HTERT RPE-1 (cell line): Measurements from ENCODE around the gene NDST4.

Experiments used
- in situ Hi-C: fragments of 300-500 bp; cut with MboI; formaldehyde crosslinking; loops from 4 replicates; pipeline ENCODE4 v1.14.3; 2020; ENCODE audit warnings: low sequenced_read_pairs

Gene NDST4

DNA sequence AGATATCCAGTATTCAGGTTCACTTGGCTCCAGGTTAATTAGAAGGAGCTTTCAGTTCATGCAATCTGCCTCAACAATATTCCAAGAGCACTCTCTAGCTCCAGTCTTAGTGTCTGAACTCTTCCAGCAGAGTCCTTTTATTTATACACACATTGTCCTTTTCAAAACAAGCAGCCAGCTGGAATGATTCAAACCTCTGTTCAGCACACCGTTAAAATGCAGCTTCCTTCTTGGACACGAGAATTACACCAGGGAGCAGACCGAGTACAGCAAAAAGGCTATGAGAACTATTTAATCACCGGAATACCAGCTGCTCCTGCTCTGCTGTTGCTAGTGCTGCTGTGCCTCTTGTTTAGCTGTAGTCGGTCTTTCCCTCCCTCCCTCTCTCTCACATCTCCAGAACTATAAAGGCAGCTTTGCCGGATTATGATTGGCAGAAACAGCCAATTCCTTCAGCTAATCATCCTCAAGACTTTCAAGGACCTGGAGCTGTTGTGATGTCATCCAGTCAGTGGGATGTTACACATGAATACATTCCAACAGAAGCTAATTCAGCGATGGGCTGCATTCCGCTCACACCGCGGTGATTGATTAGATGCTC lies at the start of gene NDST4:
Gene NDST4 (minus strand): TSS at position 115 of the 601 bp plus-strand sequence. CDS start 36,584 bp downstream, outside the sequence.
- in situ Hi-C loops = no loop called here

DNA sequence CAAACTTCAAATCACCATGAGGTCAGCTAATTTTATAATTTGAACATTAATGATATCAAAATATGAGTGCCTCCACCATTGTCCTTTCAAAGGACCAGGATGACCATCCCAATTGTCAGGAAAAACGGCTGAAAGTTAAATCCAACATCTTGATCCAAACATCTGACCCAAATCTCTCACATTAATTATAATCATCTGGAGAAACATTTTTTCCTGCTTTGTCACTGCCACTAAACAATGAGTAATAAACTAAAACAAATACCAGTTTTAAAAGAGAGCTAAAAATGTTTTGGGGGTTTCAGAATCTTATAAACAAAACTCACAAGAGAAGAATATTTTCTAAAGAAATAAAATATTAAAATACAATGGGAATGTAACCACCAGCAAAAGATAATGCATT lies 45.7 kb upstream of the NDST4 start:
- in situ Hi-C loops = no loop called here

DNA sequence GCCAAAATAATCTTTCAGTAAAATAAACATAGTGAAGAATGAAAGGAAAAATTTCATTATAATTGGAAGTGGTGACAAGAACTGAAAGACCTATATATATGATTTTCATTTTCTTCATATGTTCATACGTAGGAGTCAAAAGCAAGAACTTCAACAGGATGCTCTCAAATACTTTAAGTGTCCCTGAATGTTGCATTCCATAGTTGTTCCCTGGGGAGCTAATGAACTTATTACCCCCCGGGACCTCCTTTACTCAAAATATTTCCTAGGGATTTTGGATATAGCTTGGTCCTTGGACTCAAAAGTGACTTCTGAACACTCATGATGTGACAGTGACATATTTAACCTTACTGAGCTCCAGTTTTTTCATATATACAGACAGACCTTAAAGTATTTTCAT lies 44.9 kb upstream of the NDST4 start:
- in situ Hi-C loops = no loop called here

DNA sequence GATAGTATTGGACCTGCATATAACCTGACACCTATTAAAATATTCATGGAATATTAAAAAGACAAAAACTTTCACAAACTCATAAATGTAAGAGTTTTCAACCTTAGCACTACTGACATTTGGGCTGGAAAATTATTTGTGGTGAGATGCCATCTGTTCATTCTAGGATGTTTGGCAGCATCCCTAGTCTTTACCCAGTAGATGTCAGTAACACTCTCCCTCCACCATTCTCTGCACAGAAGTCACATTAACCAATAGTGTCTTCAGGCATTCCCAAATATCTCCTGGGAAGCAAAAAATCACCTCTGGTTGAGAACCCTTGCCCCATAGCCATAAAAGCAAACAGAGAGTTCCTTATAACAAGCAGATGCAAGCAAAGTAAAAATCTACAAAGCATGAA lies 41.4 kb upstream of the NDST4 start:
- in situ Hi-C loops = no loop called here

DNA sequence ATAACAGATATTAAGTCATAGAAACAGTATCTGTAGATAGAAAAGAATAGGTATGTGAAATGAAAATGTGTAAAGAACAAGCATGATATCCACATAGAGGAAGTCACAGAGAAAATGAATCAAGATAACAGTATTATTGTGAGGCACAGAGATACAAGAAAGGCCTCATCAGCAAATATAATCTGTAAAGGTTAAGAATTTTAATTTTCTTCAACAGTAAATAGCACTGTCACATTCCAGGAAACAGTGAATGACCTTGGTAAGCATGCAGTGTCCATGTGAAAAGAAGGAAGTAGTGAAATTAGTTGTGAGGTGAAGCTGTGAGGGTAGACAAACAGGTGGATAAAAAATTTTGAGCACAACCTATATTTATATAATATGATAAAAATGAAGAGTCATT lies 39.5 kb upstream of the NDST4 start:
- in situ Hi-C loops = no loop called here

DNA sequence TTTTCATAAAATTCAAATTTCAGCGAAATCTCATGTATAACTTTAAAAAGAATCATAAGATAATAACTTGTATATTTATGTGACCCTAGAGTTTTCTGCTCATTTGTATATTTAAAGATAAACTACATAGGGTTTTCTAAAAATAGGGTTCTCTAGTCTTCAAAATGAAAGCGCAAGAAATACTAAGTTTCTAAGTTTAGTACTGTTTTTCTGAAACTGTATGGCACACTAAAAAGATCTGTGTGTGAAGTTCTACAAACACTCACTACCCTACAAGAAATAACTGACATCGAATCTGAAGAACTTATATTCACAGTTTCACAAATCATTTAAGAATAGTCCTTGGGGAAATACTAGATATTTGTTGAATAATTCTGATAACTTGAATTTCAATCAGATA lies 38.7 kb upstream of the NDST4 start:
- in situ Hi-C loops = no loop called here

DNA sequence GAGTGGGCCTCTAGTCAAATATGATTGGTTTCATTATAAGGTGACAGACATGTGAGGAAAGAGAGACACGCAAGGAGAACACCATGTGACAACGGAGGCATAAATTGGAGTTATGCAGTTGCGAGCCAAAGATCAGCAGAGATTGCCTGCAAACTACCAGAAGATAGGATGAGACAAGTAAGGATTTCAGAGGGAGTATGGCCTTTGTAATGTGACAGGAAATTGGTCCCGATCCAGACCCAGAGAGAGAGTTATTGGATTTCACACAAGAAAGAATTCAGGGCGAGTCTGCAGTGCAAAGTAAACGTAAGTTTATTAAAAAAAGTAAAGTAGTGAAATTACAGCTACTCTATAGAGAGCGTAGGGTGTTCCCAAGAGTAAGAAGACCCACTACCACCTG lies 35.7 kb upstream of the NDST4 start:
- in situ Hi-C loops = no loop called here

DNA sequence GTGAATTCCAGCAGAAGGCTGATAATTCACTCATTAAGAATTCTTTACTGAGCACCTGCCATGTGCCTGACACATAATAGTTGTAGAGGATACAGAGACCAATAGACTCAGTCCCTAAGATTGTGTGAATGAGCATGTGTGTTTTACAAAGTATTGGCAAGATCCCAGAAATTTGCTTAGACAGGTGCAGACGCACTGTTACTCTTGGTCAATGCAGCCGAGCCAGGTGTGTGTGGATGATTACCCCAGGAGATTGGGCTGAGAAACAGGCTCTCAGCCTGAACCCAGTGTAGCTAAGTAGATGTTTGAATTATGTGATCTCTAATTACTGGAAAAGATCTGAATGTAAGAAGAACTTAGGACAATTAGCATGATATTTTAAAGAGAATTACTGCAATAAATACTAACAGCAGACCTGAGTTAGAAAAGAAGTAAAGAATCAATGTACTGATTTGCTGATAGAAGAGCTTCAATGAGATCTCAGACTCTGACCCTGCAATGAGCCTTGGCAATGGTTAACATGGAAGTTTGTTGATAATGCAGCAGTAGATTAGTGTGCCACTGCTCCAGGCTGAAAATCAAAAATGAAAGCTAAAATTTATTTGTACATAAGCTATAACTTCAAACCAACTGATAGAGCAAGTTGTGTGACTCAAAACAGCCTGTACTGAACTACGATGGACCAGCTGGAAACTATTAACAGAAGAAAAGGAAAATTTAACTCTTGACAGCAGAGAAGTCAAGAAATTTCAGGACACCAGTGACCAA lies 32.2 kb upstream of the NDST4 start:
- in situ Hi-C loops = no loop called here

DNA sequence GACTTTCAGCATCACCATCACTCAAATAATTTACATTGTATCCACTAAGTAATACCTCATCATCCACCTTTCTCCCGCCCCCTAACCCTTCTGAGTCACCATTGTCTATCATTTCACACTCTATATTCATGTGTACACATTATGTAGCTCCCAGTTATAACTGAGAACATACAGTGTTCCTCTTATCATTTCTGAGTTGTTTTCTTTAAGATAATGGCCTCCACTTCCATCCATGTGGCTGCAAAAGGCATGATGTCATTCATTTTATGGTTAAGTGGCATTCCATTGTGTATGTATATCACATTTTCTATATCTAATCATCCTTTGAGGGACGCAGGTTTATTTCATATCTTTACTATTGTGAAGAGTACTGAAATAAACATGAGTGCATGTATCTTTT lies 14.6 kb upstream of the NDST4 start:
- in situ Hi-C loops = no loop called here

DNA sequence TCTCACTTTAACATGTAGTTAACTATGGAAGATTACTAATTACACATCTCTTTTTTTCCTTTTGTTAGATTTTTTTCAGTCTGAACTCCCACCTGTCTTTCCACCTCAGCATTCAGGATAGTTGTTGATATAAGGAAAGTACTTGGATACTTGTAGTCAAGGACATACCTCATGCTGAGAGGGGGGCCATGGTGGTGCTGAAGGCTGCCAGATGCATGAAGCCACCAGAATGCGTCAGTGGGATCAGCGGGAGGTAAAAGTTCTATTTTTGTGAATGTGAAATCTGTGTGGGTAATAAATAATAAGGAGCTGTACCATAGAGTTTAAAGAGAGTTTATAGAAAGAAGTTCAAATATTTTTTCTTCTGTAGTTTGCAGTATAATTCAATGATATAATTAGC lies 13.1 kb upstream of the NDST4 start:
- in situ Hi-C loops = no loop called here

DNA sequence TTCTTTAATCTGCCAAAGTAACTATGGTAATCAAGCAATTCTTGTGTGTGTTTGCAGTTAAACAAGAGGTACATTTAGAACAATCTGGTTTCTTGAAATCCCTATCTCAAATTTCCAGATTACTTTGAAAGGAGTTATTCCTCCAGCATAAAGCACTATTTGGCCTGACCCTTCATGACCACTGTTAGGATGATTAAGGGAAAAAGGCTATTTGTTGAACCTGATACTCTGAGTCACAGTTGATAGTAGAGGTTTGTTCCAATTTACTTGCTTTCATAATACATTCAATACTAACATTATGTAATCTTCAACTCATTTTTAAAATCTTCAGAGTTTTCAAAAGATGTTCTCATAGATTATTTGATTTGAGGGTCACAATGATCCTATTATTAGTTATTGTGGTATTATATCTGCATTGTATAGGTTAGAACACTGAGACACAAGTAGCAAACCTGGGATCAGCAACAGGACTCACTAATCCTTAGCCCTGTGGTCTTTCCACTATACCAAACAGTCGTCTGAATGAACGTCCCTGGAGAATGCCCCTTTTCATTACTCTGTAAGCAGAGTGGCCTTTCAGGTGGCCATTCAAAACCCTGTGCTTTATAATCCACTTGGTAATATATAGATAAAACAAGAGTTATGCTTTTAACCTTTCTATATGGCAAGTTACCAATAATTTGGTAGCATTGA lies 8.1 kb upstream of the NDST4 start:
- in situ Hi-C loops = no loop called here

DNA sequence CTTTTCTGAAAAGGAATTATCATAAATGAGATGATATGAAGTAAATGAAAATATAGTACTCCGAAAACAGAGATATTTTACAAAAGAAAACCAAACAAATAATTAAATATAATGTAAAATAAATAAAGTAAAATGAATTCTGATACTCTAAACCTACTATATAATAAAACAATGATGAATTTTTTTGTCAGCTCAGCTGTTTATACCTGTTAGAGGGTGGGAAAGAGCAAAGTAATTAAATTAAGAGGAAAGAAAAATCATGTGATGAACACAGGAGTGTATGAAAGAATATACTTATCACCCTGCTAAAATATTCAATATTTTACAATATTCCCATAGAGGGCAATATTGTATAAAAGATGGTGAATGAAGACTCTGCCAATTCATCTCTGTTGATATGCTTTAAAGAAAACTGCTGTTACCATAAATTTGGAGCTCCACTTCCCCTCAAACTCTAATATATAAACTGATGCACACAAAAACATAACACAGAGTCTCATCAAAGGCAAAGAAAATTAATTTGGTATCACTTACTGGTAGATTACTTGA lies 6.5 kb upstream of the NDST4 start:
- in situ Hi-C loops = no loop called here

DNA sequence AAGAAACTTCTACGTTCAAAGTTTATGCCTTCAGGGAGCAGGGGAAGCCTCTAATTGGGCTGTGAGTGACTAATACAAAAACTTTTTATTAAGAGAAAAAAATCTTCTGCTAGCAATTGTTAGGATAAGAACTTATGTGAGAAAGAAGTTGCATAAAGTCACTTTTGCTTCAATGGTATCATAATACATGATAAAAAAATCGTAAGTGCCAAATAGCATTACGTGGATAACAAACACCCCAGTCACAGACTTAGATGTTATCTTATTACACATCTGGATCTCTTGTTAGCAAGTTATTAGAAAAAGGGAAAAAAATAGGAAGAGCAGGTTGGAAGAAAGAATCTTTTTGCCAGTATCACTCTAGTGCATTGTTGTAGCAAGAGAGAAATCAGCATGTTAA lies 4.2 kb upstream of the NDST4 start:
- in situ Hi-C loops = no loop called here

DNA sequence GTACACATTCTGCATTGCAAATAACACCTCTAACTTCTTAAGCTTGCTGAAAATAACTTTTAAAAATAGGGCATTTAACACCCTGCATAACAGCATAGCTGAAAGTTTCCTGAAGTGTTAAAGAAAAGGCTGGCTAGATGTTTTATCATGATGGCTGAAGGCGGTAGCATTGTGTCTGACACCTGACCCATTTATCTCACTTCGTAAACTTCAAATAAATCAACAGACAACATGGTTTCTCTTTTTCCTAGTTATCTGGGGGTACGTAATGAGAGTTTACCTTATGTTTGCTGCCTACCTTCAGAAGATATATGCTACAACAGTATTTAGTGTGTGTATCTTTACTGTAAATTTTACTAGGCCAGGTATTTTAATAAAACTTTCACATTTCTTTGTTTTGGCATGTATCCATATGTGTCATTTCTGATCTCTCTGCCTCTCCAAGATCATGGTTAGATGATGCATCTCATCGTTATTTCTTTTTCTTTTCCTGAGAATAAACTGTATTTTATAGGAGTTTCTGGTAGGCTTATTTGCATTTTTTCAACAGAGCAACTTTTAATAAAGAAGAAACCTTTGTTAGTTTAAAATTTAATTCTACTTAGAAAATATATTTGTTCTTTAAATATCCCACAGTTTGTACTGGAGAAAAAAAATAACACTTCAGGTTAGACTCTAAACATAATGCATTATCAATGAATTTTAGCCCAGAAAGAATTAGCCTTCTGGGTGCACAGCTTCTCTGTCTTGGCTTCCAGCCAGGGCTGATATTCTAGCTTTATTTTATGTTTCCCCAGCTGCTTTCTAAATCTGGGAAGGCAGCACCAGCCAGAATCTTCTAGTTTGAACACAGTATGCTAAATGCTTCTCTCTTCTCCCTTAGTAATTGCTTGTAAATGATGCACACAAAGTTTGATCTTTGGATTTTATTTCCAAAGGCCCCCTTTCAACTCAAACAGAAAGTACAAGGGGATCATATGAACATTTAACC lies 2.9 kb downstream of the NDST4 start:
- in situ Hi-C loops = no loop called here

DNA sequence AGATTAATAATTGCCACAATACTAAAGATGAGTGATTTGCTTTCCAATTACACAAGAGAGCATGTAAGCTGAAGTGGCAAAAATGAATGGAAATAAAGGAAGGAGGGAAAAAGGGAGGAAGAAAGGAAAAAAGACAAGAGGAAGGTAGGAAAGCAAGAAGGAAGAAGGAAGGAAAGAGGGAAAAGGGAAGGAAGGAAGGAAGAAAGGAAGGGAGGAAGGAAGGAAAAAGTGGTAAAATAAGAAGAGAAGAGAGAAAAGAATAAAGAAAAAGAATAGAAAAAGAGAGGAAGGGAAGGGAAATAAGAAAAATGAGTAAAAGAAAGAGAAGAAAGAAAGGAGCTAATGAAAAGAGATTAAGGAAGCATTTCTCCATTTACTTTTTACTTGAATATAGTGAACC lies 4.6 kb downstream of the NDST4 start:
- in situ Hi-C loops = no loop called here

DNA sequence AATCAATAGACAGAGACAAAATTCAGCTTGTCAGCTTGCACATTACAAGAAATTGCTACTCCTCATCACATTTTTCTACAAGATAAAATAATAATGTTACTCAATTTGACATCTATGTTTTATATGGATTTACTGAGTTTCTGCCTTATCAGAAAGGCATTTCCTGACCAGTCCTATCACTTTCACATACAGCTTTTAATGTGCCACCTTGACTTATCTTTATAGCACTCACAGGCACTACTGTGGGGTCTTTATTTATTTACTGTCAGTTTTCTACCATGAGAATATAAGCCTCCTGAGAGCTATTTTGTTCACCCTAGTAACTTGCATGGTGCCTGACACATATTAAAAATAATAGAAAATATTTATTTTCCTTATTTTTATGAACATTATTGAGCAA lies 6.0 kb downstream of the NDST4 start:
- in situ Hi-C loops = no loop called here

DNA sequence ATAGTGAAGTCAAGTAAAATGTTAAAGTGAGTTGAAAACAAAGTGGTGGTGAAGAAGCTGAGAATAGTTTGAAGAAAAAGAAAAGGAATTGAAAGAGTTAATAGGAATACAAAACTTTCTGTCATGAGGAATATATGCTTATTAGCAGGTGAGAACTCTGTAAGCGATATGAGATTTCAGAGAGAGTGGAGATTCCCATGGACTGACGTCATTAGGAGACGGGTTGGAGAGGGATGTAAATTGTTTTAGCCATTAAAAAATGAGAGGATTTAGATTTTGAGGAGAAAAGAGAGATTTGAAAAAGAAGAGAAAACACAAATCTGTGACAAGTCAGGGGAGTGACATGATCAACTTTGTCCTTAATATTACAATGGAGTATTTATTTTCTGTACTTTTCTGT lies 11.7 kb downstream of the NDST4 start:
- in situ Hi-C loops = no loop called here

DNA sequence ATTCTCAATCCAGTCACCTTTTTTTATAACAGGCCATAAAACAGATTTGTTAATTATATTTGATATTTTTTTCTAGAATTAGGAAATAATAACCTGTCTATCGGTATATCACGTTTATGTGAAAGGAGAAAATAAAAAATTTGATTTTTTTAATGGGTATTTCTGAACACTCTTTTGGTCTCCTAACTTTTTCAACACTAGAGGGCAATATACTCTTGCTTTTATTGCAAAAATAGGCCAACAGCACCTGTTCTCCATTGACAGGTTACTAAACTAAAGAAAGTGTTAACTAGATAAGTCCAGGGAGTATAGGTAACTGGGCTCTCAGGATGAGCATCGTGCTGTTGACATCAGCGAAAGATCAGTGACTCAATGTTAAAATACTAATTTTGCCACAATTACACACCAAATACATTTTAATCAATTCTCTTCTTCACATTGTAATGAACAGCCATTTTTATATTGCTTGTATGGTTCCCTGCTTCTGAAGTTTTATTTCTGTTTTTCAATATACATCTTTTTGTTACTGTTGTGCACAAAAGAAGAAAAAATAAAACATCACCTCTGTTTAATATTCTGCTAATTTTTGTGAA lies 22.8 kb downstream of the NDST4 start:
- in situ Hi-C loops = no loop called here

DNA sequence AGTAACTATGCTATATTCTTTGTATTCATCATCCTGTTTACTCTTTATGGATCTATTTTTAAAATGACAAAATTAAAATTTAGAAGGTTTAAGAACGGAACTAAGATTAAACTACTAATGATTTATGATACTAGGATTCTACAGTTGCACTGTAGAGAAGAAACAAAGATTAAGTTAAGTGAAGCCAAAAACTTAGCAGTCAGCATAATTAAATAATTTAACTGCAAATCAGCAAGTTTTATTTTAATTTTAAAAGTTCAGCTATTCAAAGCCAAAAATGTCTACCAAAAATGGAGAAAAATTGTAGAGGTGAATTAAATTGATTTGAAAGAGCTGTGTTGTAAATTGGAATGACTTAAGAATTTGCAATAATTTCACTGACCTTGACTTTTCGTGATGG lies 30.8 kb downstream of the NDST4 start:
- in situ Hi-C loops = no loop called here

DNA sequence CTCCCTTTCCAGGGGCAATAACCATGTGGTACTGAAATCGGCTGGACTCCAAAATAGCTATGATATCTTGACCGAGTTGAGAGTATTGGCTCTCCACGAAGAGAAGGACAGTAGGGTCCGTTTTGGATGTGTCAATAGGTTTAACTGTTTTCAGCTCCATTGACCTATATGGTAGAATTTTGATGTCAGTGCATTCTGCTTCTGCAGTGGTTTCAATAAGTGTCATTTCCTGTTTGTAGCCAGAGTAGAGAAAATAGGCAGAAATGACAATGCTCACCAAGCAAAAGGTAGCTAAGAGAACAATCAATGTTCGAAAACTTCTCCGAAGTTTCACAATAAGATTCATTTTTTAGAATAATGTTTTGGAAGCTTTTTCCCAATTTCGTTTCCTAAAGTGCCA lies 36.7 kb downstream of the NDST4 start:
- in situ Hi-C loops = no loop called here
